GM12801 (cell line): Measurements from ENCODE around the gene CDK5R1.

Experiments used
- CTCF ChIP-seq: IDR thresholded peaks from one replicate; pipeline ENCODE4 v1.5.1; 2011; ENCODE audit warnings: control low read depth; ENCODE audit not compliant: insufficient read length; ENCODE audit errors: extremely low read depth

CDK5R1 gene

GRCh38 chr17:32484628-32485027, 2.2 kb upstream of the CDK5R1 start:
- TF ChIP-seq CTCF = no peak

- TF ChIP-seq CTCF = no peak
Measured at GRCh38 chr17:32485261-32486110, 1.3 kb upstream of the CDK5R1 start.

- TF ChIP-seq CTCF = no peak
Measured at GRCh38 chr17:32486111-32486700, 587 bp upstream of the CDK5R1 start.

- no peak for TF ChIP-seq CTCF
Measured at GRCh38 chr17:32487473-32488176, 832 bp downstream of the CDK5R1 start.

GRCh38 chr17:32488177-32488542, 1.4 kb downstream of the CDK5R1 start:
- TF ChIP-seq CTCF = no peak

GRCh38 chr17:32488604-32489180, 1.9 kb downstream of the CDK5R1 start:
- TF ChIP-seq CTCF = no peak
